Astrocyte of the cerebellum (primary cell): ENCODE results near the gene DSP.

Source experiments
- DNase-seq: peaks from one replicate; pipeline ENCODE4 v3.0.0-alpha.2; 2011; ENCODE audit warnings: low read depth
- H3K4me3 ChIP-seq: 2 replicates; pipeline ENCODE4 v1.5.1; 2011; ENCODE audit warnings: mild to moderate bottlenecking, low read depth, low read length, moderate library complexity
- CTCF ChIP-seq: IDR thresholded peaks from 2 replicates; pipeline ENCODE4 v1.5.1; 2012; ENCODE audit warnings: low read length, low read depth, moderate library complexity, mild to moderate bottlenecking; ENCODE audit errors: missing control alignments
- in situ Hi-C: cut with HindIII; loops from 2 replicates; pipeline ENCODE4 v1.10.0; 2017; ENCODE audit warnings: low sequenced_read_pairs

DSP gene

DNA sequence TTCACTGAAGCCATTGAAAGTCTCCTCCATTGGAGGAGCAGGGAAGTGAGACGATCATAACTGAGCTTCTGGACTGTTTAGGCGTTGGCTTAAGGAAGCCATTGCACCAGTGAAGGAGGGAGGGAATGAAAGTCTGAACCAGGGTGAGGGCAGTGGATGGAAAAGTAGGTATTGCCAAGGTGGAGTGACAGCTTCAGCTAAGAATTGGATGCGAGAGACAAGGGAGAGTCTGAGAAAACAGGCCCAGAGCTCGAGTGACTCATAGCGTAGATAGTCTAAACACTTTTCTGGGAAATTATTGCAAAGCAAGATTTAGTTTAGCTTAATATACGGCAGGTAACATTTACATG lies 4.5 kb downstream of the DSP start:
- DNase-seq = no peak
- TF ChIP-seq CTCF = no peak
- H3K4me3 ChIP-seq = no peak overlapping the region
- in situ Hi-C loops = no loop called here

GRCh38 chr6:7546383-7546782 lies 4.9 kb downstream of the DSP start:
- TF ChIP-seq CTCF = no peak
- H3K4me3 ChIP-seq = no peak overlapping the region
- DNase-seq = no peak
- in situ Hi-C loops = no loop called here

GRCh38 chr6:7546896-7547295 lies 5.4 kb downstream of the DSP start:
- no peak overlapping the region for H3K4me3 ChIP-seq
- in situ Hi-C loops = no loop called here
- no peak for TF ChIP-seq CTCF
- no peak for DNase-seq

DNA sequence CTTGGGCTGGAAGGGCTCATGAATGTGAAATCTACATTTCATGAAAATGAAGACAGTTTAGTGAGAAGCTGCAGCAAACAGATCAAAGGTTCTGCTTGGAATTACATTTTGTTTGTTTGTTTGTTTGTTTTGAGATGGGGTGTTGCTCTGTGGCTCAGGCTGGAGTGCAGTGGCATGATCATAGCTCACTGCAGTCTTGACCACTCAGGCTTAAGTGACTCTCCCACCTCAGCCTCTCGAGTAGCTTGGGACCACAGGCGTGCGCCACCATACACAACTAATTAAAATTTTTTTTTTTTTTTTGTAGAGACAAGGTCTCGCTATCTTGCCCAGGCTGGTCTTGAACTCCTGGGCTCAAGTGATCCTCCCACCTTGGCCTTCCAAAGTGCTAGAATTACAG lies 5.8 kb downstream of the DSP start:
- no peak overlapping the region for H3K4me3 ChIP-seq
- in situ Hi-C loops = no loop called here
- TF ChIP-seq CTCF = no peak
- no peak for DNase-seq

GRCh38 chr6:7550433-7550801 lies 8.9 kb downstream of the DSP start:
- in situ Hi-C loops = no loop called here
- no peak overlapping the region for H3K4me3 ChIP-seq
- no peak for TF ChIP-seq CTCF
- DNase-seq = no peak

DNA sequence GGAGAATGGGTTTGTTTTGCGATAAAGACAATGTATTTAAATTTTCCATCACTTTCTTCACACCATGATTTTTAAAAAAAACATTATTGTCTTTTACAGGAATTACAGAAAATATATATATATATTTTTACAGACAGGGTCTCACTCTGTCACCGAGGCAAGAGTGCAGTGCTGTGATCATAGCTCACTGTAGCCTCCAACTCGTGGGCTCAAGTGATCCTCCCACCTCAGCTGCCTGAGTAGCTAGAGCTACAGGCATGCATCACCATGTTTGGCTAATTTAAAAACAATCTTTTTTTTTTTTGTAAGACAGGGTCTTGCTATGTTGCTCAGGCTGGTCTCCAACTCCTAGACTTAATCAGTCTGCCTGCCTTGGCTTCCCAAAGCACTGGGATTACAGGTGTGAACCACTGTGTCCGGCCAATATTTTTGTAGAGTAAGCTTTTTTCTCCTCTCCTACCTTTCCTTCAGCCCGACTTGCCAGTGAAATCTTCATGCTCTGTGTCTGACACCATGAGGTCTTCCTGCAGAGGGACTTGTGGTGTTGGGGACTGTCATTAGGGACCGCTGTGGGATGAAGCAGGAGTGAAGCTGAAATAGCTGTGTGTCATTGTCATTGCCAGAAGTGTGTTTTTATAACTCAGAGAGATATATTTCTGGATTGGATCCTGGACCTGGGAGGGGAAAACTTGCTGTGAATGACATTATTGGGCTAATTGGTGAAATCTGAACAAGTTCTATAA lies 13.2 kb downstream of the DSP start:
- in situ Hi-C loops = no loop called here
- H3K4me3 ChIP-seq = no peak overlapping the region
- DNase-seq = no peak
- no peak for TF ChIP-seq CTCF
